ENCODE measurements around the gene TRPM3.

- TF ChIP-seq CTCF (IDR thresholded peaks at IDR 0.05 in 4 of 5, conservative IDR thresholded peaks at IDR 0.05 in 1 of 5) (no peak), POLR2A (IDR thresholded peaks at IDR 0.05) (no peak)
Measured at GRCh38 chr9:70615464-70616138, 505.8 kb downstream of the TRPM3 start.

Measured in gastrocnemius medialis (tissue), 4 donors.